CD4-positive, alpha-beta T cell treated with Interleukin-4 for 1 hour (primary cell): ENCODE results near the gene RTTN.
"Not testable (repeated sequence)": the region's sequence is repeated elsewhere in the genome, so short reads cannot be mapped to it uniquely, and the experiment has no call there.

Experiments used
- DNase-seq, 2 donors: peaks; one replicate each; pipeline ENCODE4 v3.0.0-alpha.2; 2020 to 2022

Gene RTTN, protein sequence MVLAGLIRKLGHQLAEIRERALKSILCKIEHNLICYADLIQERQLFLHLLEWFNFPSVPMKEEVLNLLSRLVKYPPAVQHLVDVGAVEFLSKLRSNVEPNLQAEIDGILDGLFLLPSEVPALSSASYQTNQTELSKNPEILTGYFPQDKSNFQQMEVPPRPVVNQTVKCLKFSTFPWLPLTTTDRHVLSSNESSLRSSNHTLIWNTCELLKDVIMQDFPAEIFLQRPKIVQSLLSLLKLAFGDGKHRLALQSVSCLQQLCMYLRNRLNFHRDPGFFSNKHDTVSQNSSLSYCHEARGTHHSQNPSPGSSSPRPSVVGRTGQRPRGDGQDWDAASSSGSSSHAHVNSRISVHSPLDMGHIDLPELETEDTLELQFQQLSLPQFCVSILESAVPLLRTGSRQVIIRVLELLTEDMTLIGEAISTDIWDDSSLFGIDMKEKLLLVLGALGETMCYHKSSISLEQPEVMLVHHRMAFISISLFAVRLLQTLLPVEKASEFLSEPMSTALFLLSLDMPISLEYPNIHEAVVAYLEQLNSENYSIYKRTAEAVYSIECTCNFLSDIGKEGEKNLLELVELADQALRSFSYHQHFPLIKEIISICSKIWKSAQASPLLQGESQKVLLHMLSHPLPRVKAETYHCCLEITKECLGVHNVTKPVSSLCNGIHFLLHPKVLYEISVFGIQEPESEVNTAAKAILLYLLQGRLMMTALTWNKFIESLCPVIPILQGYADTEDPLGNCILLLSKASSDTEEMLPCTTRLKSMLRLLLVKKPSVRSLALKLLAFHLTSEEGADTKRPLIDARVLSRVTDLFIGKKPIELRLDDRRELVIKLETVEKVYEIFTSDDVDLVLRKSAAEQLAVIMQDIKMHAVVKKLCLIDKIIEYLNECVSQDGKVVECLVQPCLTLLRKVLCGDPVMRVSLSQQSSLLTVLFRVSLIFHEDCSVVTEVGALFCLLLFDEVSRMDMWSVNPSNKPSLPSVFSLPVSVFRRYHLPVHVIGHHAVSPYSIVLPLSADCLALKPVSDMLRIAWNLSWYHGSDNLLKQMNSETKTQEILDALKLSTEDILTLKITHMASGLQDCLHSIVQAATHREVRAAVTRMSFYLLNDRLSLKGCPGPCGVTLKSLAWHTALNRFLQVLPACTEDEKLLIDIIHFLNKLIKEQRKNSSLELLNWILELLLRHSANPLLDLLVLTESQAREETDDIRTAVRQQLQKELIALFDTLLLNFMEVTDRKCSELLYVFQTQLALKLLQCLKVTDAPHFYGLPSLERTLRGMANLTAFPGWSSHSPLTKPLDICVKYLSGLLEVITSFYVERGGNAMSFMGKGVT (N-terminal part only)

GRCh38 chr18:70205421-70206397, at the start of gene RTTN:
RTTN (minus strand) TSS chr18:70205687; CDS start chr18:70205658, 29 bp downstream.
- peak; percentile 90 to 92 for DNase-seq

- DNase-seq = no peak
Observed at GRCh38 chr18:70250781-70251180, 45.3 kb upstream of the RTTN start.

DNA sequence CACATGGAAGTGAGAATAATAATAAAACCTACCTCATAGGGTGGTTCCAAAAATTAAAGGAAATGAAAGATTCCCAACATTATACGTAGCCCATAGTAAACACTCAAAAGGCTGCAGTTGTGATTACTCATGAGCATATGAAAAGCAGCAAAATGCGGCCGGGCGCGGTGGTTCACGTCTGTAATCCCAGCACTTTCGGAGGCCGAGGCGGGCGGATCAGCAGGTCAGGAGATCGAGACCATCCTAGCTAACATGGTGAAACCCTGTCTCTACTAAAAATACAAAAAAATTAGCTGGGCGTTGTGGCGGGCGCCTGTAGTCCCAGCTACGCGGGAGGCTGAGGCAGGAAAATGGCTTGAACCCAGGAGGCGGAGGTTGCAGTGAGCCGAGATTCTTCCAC, 44.4 kb upstream of the RTTN start:
- DNase-seq = not testable (repeated sequence)

DNA sequence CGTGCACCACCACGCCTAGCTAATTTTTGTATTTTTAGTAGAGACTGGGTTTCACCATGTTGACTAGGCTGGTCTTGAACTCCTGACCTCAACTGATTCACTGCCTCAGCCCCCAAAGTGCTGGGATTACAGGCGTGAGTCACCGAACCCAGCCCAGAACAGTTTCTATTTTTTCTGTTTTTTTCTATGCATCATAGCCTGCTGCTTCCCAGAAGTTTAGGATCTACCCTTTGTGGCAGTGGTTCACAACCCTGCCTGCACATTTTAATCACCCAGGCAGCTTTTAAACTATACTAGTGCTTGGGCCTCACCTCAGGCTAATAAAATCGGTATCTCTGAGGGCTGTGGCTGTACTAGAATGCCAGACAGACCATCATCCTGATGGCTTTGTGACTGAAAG, 43.6 kb upstream of the RTTN start:
- DNase-seq = no peak

GRCh38 chr18:70246061-70246466, 40.6 kb upstream of the RTTN start:
- no peak for DNase-seq

- DNase-seq = no peak
Observed at GRCh38 chr18:70243131-70243929, 37.8 kb upstream of the RTTN start.

GRCh38 chr18:70236921-70237320, 31.4 kb upstream of the RTTN start:
- not testable (repeated sequence) for DNase-seq

DNA sequence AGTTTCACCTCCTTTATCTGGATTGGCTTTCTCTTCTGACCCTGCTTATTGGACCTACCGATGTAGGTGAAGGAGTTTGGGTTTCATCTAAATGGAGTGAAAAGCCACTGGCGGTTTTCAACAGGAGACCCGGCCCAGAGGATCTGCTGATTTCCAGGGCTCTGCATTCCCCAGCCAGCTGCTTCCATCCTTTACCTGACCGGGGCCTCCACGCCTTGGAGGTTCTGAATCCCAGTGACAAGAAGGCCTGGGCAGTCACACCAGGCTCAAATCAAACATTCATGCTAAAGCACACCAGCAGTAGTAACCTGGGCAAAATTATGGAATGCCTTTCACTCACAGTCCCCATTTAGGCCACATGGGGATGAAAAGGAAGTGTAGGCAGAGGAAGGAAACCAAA, 30.0 kb upstream of the RTTN start:
- DNase-seq = no peak

DNA sequence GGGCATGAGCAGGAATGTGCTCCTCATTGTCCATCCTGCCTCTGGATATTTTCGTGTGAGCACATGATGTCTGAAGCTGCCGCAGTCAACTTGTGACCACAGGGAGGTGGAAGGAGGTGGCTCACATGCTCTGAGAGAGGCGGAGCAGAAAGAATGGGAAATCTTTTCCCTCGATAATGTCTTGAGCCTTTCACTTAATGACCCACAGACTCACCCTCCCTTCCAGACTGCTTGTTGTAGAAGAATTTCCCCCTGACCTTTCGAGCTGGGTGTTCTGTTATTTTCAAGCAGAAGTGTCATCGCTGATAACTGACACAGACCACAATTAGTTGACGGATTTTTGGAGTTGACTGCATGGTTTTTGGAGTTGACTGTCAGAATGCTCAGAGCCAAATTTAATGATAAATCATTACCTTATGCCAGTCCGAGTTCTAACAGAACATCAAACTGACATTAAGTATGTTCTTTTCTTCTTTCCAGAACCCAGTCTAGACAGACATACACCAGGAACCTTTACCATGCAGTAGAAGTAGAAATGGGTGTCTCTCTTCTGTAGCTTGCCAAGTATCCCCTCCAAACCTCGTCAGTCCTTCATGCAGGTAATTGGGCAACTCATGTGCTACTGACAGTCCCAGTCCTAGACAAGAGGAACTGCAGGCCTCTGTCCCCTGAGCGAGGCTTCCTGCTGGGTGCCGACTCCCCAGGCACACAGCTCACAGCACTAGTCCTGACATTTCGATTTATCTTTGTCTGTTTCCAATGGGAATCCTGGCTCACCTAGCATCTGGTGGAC, 29.4 kb upstream of the RTTN start:
- DNase-seq = no peak

DNA sequence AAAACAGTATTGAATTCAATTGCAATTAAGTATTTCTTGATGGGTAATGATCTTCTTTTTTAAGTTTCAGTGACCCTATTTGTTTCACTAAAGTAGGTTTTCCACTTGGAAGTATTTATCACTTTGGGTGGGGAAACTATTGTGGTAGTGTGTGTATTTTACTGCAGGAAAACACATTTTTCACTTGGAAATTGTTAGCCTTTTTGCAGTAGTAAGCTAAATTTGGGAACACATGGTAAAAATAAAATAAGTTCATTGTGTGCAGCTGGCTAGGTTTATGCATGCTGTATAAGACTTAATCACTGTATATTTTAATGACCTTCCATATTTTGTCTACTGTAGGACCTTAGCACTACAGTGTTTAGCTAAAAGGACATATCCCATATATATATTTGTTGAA, 28.5 kb upstream of the RTTN start:
- DNase-seq = no peak

- no peak for DNase-seq
Observed at GRCh38 chr18:70232261-70232660, 26.8 kb upstream of the RTTN start.

DNA sequence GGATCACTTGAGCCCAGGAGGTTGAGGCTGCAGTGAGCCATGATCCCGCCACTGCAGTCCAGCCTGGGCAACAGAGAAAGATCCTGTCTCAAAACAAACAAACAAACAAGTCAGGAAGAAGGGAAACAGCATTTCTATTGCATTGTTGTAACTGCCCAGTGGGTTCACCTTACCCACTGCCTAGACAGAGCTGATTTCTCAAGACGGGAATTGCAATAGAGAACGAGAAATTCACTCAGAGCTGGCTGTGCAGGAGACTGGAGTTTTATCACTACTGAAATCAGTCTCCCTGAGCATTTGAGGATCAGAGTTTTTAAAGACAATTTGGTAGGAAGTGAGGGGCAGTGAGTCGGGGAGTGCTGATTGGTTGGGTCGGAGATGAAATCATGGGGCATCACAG, 24.2 kb upstream of the RTTN start:
- DNase-seq = no peak

DNA sequence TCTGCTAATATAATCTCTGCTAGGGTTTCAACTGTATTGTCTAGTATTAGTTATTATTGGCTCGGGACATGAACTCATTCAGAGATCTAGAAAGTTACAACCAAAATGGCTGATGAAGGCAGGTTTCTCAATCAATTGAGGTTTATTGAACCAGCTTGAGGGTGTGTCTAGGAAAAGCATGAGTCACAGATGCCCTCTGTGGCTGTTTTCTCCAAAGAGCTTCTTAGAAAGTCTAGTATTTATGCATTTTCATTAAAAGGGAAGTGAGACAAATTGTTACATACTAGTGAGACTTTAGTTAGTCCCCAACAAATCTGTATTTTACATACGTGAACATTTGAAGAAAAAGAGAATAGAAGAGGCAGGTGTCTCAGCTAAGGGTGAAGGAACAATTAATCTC, 23.0 kb upstream of the RTTN start:
- no peak for DNase-seq

DNA sequence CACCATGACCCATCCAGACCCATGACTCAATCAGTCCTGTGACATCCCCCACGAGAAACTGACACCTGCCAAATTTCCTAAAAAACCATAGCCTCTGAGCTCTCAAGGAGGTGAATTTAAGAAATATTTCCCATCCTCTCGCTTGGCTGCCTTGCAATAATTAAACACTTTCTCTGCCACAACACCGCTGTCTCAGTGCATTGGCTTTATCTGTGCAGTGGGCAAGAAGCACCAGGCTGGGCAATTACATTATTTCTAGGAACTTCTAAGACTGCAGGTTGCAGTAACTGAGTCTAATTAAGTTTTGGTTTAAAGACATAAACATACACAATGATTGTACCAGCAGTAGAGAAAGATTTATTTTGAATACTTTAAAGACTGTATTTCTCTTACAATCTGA, 22.0 kb upstream of the RTTN start:
- DNase-seq = no peak

GRCh38 chr18:70221915-70222278, 16.4 kb upstream of the RTTN start:
- no peak for DNase-seq

DNA sequence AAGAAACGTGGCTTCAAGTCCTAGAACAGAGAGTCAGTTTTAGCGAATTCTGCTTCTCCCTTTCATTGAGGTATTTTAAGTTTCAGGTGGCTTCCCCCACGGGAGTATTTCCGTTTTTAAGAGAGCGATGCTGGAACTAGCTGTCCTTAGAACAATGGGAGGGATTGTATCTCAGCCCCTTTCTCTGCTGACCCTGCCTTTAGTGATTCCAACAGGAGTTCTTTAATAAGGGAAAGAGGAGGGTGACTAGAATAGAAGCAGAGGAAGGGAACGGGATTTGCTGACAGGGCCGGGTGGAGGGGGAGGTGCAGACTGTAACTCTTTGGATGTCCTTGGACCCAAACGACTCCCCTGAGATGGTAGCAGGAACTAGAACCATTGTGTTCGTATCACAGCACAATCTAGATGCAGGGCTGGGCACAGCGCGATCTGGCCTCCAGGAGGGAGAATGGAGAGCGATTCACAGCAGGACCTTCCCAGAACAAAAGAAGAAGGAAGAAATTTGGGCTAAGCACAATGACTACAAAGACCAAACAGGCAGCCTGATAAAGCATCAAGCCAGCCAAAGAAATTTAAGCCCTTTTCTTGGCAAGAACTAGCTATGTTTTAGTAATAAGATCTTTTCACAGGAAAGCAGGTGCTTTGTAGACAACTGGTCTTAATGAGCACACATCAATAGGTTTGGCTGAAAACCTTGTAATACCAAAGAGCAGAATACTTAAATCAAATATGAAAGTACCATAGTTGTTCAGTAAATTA, 15.8 kb upstream of the RTTN start:
- no peak for DNase-seq

DNA sequence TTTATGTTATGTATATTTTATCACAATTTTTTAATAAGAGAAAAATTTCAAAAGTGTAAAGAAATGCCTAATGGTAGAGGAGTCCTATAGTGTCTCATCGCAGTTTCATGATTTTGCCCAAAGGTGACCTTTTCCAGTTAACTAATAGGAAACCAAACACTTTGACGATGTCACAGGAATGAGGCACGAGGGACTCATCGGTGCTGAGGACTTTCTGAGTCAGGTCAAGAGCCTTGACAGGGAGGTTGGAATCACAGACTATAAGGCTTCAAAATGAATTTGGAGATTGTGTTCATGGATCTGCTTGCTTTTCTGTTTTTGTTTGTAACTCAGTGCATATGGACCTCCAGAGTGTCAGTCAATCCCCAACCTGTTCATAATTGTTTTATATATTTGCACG, 15.1 kb upstream of the RTTN start:
- no peak for DNase-seq

GRCh38 chr18:70219688-70220087, 14.2 kb upstream of the RTTN start:
- DNase-seq = no peak

GRCh38 chr18:70216788-70217187, 11.3 kb upstream of the RTTN start:
- DNase-seq = no peak
